Suprapubic skin (tissue), 4 donors: ENCODE data around the gene ADM. TPM values are rescaled to one million over a fixed set of nuclear protein-coding genes. Genes with fewer than 3 reads are reported as not detected.

Experiments
- DNase-seq, 2 donors: peaks; one replicate each; pipeline ENCODE4 v3.0.0-alpha.2; 2019; ENCODE audit warnings: low spot score in 2 of 2
- H3K27ac ChIP-seq: fragments of 200-600 bp; sonication (generic); one replicate; pipeline ENCODE4 v1.5.1; 2019
- H3K27me3 ChIP-seq: fragments of 200-600 bp; sonication (generic); one replicate; pipeline ENCODE4 v1.5.1; 2019
- H3K36me3 ChIP-seq: fragments of 200-600 bp; sonication (generic); one replicate; pipeline ENCODE4 v1.5.1; 2019
- H3K4me1 ChIP-seq: fragments of 200-600 bp; sonication (generic); one replicate; pipeline ENCODE4 v1.5.1; 2019
- H3K4me3 ChIP-seq: fragments of 200-600 bp; sonication (generic); one replicate; pipeline ENCODE4 v1.5.1; 2019; ENCODE audit warnings: mild to moderate bottlenecking
- H3K9me3 ChIP-seq: fragments of 200-600 bp; sonication (generic); one replicate; pipeline ENCODE4 v1.5.1; 2019
- EP300 ChIP-seq: sonication (generic); formaldehyde crosslinking; IDR thresholded peaks from one replicate; pipeline ENCODE4 v1.6.1; 2017; ENCODE audit warnings: antibody characterized with exemption
- POLR2A ChIP-seq, 2 donors: fragments of 450-650 bp; IDR thresholded peaks; one replicate each; pipeline ENCODE4 v1.6.1; 2017; ENCODE audit warnings: antibody characterized with exemption in 2 of 2, mild to moderate bottlenecking in 2 of 2, moderate library complexity in 2 of 2
- POLR2AphosphoS5 ChIP-seq, 3 donors: sonication (generic); formaldehyde crosslinking; IDR thresholded peaks; one replicate each; pipeline ENCODE4 v1.6.1; 2017; ENCODE audit warnings: antibody characterized with exemption in 3 of 3
- WGBS: methylation state at CpG from one replicate; pipeline ENCODE4 v1.1.5; 2018; 5-methylcytosine and 5-hydroxymethylcytosine counted together
- total RNA-seq, 4 donors: library from RNA; depleted of rRNA; stranded (reverse); fragments of >200 nt; gene quantifications; one replicate each; pipeline ENCODE4 v1.1.0, GENCODE V29; 2016
- TF ChIP-seq, protein P1 (sequence below), 2 donors: fragments of 200-600 bp in 1 of 2; fragments of 450-650 bp in 1 of 2; sonication (generic) in 1 of 2; IDR thresholded peaks; one replicate each; pipeline ENCODE4 v1.5.1; 2016 to 2019; ENCODE audit warnings: antibody characterized with exemption in 2 of 2, mild to moderate bottlenecking in 1 of 2, moderate library complexity in 1 of 2

The ADM gene
- total RNA-seq, 4 donors from 2014 or later = 48.7 to 140 (median 69.0) TPM

DNA sequence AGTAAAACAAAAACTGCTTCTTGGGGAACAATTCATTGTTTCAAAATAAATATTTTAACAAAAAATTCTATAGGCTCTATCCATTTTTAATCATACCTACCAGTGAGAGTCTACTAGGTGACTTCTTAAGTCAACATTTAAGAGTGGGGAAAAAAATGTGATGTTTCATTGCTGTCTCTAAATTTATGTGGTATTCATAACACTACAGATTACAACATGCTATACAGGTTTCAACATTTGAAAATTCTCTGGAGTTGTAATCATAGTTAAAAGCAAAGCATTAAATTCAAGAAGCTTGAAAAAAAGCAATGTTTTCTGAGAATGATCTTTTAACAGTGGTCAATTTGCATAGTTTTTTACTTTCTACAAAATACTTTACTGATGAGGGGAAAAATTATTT is 29.2 kb upstream of the ADM start:
- no peak overlapping the region for H3K4me3 ChIP-seq
- H3K9me3 ChIP-seq = no peaks in the 10 kb centered on the region
- no peak overlapping the region for H3K27ac ChIP-seq
- H3K36me3 ChIP-seq = no peaks in the 10 kb centered on the region
- H3K27me3 ChIP-seq = no peaks in the 10 kb centered on the region
- no peak for DNase-seq
- peaks cover 12% of the 10 kb centered on the region for H3K4me1 ChIP-seq
- TF ChIP-seq POLR2AphosphoS5 (IDR thresholded peaks at IDR 0.05) (no peak), EP300 (no peak), POLR2A (IDR thresholded peaks at IDR 0.05) (no peak)
- TF ChIP-seq, protein P1, sequence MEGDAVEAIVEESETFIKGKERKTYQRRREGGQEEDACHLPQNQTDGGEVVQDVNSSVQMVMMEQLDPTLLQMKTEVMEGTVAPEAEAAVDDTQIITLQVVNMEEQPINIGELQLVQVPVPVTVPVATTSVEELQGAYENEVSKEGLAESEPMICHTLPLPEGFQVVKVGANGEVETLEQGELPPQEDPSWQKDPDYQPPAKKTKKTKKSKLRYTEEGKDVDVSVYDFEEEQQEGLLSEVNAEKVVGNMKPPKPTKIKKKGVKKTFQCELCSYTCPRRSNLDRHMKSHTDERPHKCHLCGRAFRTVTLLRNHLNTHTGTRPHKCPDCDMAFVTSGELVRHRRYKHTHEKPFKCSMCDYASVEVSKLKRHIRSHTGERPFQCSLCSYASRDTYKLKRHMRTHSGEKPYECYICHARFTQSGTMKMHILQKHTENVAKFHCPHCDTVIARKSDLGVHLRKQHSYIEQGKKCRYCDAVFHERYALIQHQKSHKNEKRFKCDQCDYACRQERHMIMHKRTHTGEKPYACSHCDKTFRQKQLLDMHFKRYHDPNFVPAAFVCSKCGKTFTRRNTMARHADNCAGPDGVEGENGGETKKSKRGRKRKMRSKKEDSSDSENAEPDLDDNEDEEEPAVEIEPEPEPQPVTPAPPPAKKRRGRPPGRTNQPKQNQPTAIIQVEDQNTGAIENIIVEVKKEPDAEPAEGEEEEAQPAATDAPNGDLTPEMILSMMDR (IDR thresholded peaks at IDR 0.05) = no peak

- TF ChIP-seq, protein P1 (IDR thresholded peaks at IDR 0.05) = no peak
- no peak for TF ChIP-seq EP300
- no peak for TF ChIP-seq POLR2AphosphoS5 (IDR thresholded peaks at IDR 0.05)
- TF ChIP-seq POLR2A (IDR thresholded peaks at IDR 0.05) = no peak
- DNase-seq = no peak
- no peaks in the 10 kb centered on the region for H3K27me3 ChIP-seq
- H3K9me3 ChIP-seq = no peaks in the 10 kb centered on the region
- H3K4me1 ChIP-seq = peaks cover 10% of the 10 kb centered on the region
- no peaks in the 10 kb centered on the region for H3K36me3 ChIP-seq
- H3K27ac ChIP-seq = no peak overlapping the region
- H3K4me3 ChIP-seq = no peak overlapping the region
These were observed 22.8 kb upstream of the ADM start for GRCh38 chr11:10282117-10282516.

GRCh38 chr11:10283991-10284390 is 20.9 kb upstream of the ADM start:
- peaks cover 12% of the 10 kb centered on the region for H3K4me1 ChIP-seq
- no peaks in the 10 kb centered on the region for H3K36me3 ChIP-seq
- no peaks in the 10 kb centered on the region for H3K27me3 ChIP-seq
- TF ChIP-seq, protein P1 (IDR thresholded peaks at IDR 0.05) = no peak
- TF ChIP-seq POLR2A (IDR thresholded peaks at IDR 0.05) (no peak), POLR2AphosphoS5 (IDR thresholded peaks at IDR 0.05) (no peak), EP300 (no peak)
- 86% methylated on average over 1 of the region's 1 CpG for WGBS
- no peak overlapping the region for H3K27ac ChIP-seq
- H3K4me3 ChIP-seq = no peak overlapping the region
- DNase-seq = no peak
- H3K9me3 ChIP-seq = no peaks in the 10 kb centered on the region

- no peaks in the 10 kb centered on the region for H3K36me3 ChIP-seq
- TF ChIP-seq EP300 = no peak
- TF ChIP-seq, protein P1 (IDR thresholded peaks at IDR 0.05) = no peak
- no peak for TF ChIP-seq POLR2A (IDR thresholded peaks at IDR 0.05)
- TF ChIP-seq POLR2AphosphoS5 (IDR thresholded peaks at IDR 0.05) = no peak
- H3K4me1 ChIP-seq = peaks cover 12% of the 10 kb centered on the region
- no peaks in the 10 kb centered on the region for H3K9me3 ChIP-seq
- WGBS = 90% methylated on average over 4 of the region's 4 CpGs
- no peak overlapping the region for H3K4me3 ChIP-seq
- DNase-seq = no peak
- H3K27me3 ChIP-seq = no peaks in the 10 kb centered on the region
- H3K27ac ChIP-seq = no peak overlapping the region
These were observed 19.6 kb upstream of the ADM start for GRCh38 chr11:10285148-10285802.

GRCh38 chr11:10287140-10287539 is 17.7 kb upstream of the ADM start:
- 60% methylated on average over 3 of the region's 3 CpGs for WGBS
- no peak for TF ChIP-seq POLR2A (IDR thresholded peaks at IDR 0.05)
- TF ChIP-seq POLR2AphosphoS5 (IDR thresholded peaks at IDR 0.05) = no peak
- TF ChIP-seq, protein P1 (IDR thresholded peaks at IDR 0.05) = no peak
- TF ChIP-seq EP300 = no peak
- no peak overlapping the region for H3K27ac ChIP-seq
- no peak for DNase-seq
- H3K4me3 ChIP-seq = no peak overlapping the region
- no peaks in the 10 kb centered on the region for H3K9me3 ChIP-seq
- H3K4me1 ChIP-seq = peaks cover 21% of the 10 kb centered on the region
- no peaks in the 10 kb centered on the region for H3K36me3 ChIP-seq
- no peaks in the 10 kb centered on the region for H3K27me3 ChIP-seq
